HL-60 (cell line): Measurements from ENCODE around the gene PCSK1.

Source experiments
- CTCF ChIP-seq: IDR thresholded peaks from one replicate; pipeline ENCODE4 v1.5.1; 2011; ENCODE audit warnings: low read length, control low read depth, inconsistent platforms; ENCODE audit not compliant: insufficient read depth
- POLR2AphosphoS5 ChIP-seq: IDR thresholded peaks from 2 replicates; pipeline ENCODE4 v1.6.1; 2012; ENCODE audit warnings: low read depth
- REST ChIP-seq: IDR thresholded peaks from 2 replicates; pipeline ENCODE4 v1.6.1; 2012; ENCODE audit warnings: low read depth; ENCODE audit not compliant: insufficient replicate concordance

- TF ChIP-seq CTCF = no peak
- no peak for TF ChIP-seq POLR2AphosphoS5
- TF ChIP-seq REST = no peak
Observed at GRCh38 chr5:96425443-96425842, 7.6 kb downstream of the PCSK1 start.
